Central memory CD8-positive, alpha-beta T cell (primary cell): Measurements from ENCODE around the gene NNAT.
A peak's percentile ranks its signal among the peaks of the same experiment; 100 is the strongest.
"Not testable (repeated sequence)": the region's sequence is repeated elsewhere in the genome, so short reads cannot be mapped to it uniquely, and the experiment has no call there.

Experiments
- ATAC-seq: fragments of 150-1000 bp; cut with Tn5 transposase; replicated peaks from 2 replicates; pipeline ENCODE4 v1.10.0; 2022; ENCODE audit warnings: mild to moderate bottlenecking, moderate FRiP score, moderate number of reproducible peaks; ENCODE audit not compliant: poor library complexity, severe bottlenecking; ENCODE audit errors: extremely low read depth
- DNase-seq, 2 donors: peaks; one replicate each; pipeline ENCODE4 v3.0.0; 2021; ENCODE audit warnings: low spot score in 2 of 2
- H3K27ac Mint-ChIP-seq: one replicate; pipeline ENCODE4 v1.8.0; 2022; ENCODE audit warnings: low read depth, mild to moderate bottlenecking, moderate library complexity, mixed read lengths
- H3K27me3 Mint-ChIP-seq: one replicate; pipeline ENCODE4 v1.8.0; 2022; ENCODE audit warnings: mixed read lengths
- H3K36me3 Mint-ChIP-seq: one replicate; pipeline ENCODE4 v1.8.0; 2022; ENCODE audit warnings: mild to moderate bottlenecking, moderate library complexity, mixed read lengths; ENCODE audit not compliant: insufficient read depth
- H3K4me1 Mint-ChIP-seq: one replicate; pipeline ENCODE4 v1.8.0; 2022; ENCODE audit warnings: mixed read lengths
- H3K4me3 Mint-ChIP-seq: one replicate; pipeline ENCODE4 v1.8.0; 2022; ENCODE audit warnings: mild to moderate bottlenecking, moderate library complexity, mixed read lengths
- H3K9me3 Mint-ChIP-seq: one replicate; pipeline ENCODE4 v1.8.0; 2022; ENCODE audit warnings: mixed read lengths

NNAT gene

GRCh38 chr20:37529214-37529967 lies 8.3 kb downstream of the NNAT start:
- H3K4me3 Mint-ChIP-seq = no peak overlapping the region
- no peaks in the 10 kb centered on the region for H3K27me3 Mint-ChIP-seq
- no peaks in the 10 kb centered on the region for H3K9me3 Mint-ChIP-seq
- peaks cover 38% of the 10 kb centered on the region for H3K4me1 Mint-ChIP-seq
- H3K27ac Mint-ChIP-seq = peak overlapping the region; percentile 100
- DNase-seq = no peak
- peaks cover 10% of the 10 kb centered on the region for H3K36me3 Mint-ChIP-seq
- no peak for ATAC-seq

GRCh38 chr20:37529968-37530600 lies 9.0 kb downstream of the NNAT start:
- no peaks in the 10 kb centered on the region for H3K27me3 Mint-ChIP-seq
- ATAC-seq = no peak
- no peak overlapping the region for H3K27ac Mint-ChIP-seq
- H3K36me3 Mint-ChIP-seq = peaks cover 13% of the 10 kb centered on the region
- peaks cover 37% of the 10 kb centered on the region for H3K4me1 Mint-ChIP-seq
- DNase-seq = no peak
- no peak overlapping the region for H3K4me3 Mint-ChIP-seq
- H3K9me3 Mint-ChIP-seq = no peaks in the 10 kb centered on the region

- no peaks in the 10 kb centered on the region for H3K9me3 Mint-ChIP-seq
- no peak overlapping the region for H3K27ac Mint-ChIP-seq
- peaks cover 31% of the 10 kb centered on the region for H3K4me1 Mint-ChIP-seq
- peaks cover 11% of the 10 kb centered on the region for H3K36me3 Mint-ChIP-seq
- no peaks in the 10 kb centered on the region for H3K27me3 Mint-ChIP-seq
- ATAC-seq (no peak), DNase-seq (no peak)
- H3K4me3 Mint-ChIP-seq = no peak overlapping the region
Observed at GRCh38 chr20:37530696-37531095, 9.6 kb downstream of the NNAT start.

- Mint-ChIP-seq H3K4me1 (peaks cover 19% of the 10 kb centered on the region), H3K27me3 (peaks cover 5% of the 10 kb centered on the region), H3K27ac (no peak overlapping the region), H3K36me3 (peaks cover 7% of the 10 kb centered on the region), H3K4me3 (no peak overlapping the region), H3K9me3 (no peaks in the 10 kb centered on the region)
- no peak for DNase-seq
- ATAC-seq = no peak
Observed at GRCh38 chr20:37531856-37532255, 10.8 kb downstream of the NNAT start.

GRCh38 chr20:37533154-37533715 lies 12.2 kb downstream of the NNAT start:
- DNase-seq (no peak), ATAC-seq (no peak)

GRCh38 chr20:37534401-37535157 lies 13.5 kb downstream of the NNAT start:
- no peak overlapping the region for H3K4me3 Mint-ChIP-seq
- H3K9me3 Mint-ChIP-seq = no peaks in the 10 kb centered on the region
- peaks cover 3% of the 10 kb centered on the region for H3K36me3 Mint-ChIP-seq
- H3K27ac Mint-ChIP-seq = no peak overlapping the region
- ATAC-seq (peak; percentile 97), DNase-seq (peak in 1 of 2 donors; percentile 61)
- peaks cover 7% of the 10 kb centered on the region for H3K4me1 Mint-ChIP-seq
- peaks cover 21% of the 10 kb centered on the region for H3K27me3 Mint-ChIP-seq

More at GRCh38 chr20:37533154-37533715, 12.2 kb downstream of the NNAT start:
- Mint-ChIP-seq H3K27me3 (peaks cover 15% of the 10 kb centered on the region), H3K9me3 (no peaks in the 10 kb centered on the region), H3K36me3 (peaks cover 3% of the 10 kb centered on the region), H3K4me3 (no peak overlapping the region), H3K27ac (no peak overlapping the region), H3K4me1 (peaks cover 13% of the 10 kb centered on the region)

GRCh38 chr20:37535443-37536132 lies 14.5 kb downstream of the NNAT start:
- H3K27ac Mint-ChIP-seq = no peak overlapping the region
- no peaks in the 10 kb centered on the region for H3K9me3 Mint-ChIP-seq
- H3K4me1 Mint-ChIP-seq = peaks cover 7% of the 10 kb centered on the region

GRCh38 chr20:37537505-37537904 lies 16.5 kb downstream of the NNAT start:
- Mint-ChIP-seq H3K27ac (no peak overlapping the region), H3K4me3 (no peak overlapping the region), H3K36me3 (peaks cover 3% of the 10 kb centered on the region), H3K4me1 (peaks cover 7% of the 10 kb centered on the region), H3K9me3 (no peaks in the 10 kb centered on the region), H3K27me3 (peaks cover 21% of the 10 kb centered on the region)
- ATAC-seq (no peak), DNase-seq (no peak)

More at GRCh38 chr20:37535443-37536132, 14.5 kb downstream of the NNAT start:
- ATAC-seq = no peak
- Mint-ChIP-seq H3K27me3 (peaks cover 21% of the 10 kb centered on the region), H3K36me3 (peaks cover 3% of the 10 kb centered on the region), H3K4me3 (no peak overlapping the region)
- DNase-seq = no peak

GRCh38 chr20:37538003-37538402 lies 17.0 kb downstream of the NNAT start:
- no peak for DNase-seq
- Mint-ChIP-seq H3K4me3 (no peak overlapping the region), H3K4me1 (peaks cover 7% of the 10 kb centered on the region), H3K27me3 (peaks cover 21% of the 10 kb centered on the region), H3K36me3 (peaks cover 3% of the 10 kb centered on the region), H3K27ac (no peak overlapping the region), H3K9me3 (no peaks in the 10 kb centered on the region)
- no peak for ATAC-seq

GRCh38 chr20:37539424-37539823 lies 18.4 kb downstream of the NNAT start:
- DNase-seq = no peak
- Mint-ChIP-seq H3K9me3 (no peaks in the 10 kb centered on the region), H3K36me3 (peaks cover 3% of the 10 kb centered on the region), H3K4me3 (no peak overlapping the region), H3K27me3 (peaks cover 21% of the 10 kb centered on the region), H3K27ac (no peak overlapping the region), H3K4me1 (peaks cover 5% of the 10 kb centered on the region)
- ATAC-seq = no peak

- Mint-ChIP-seq H3K4me3 (no peak overlapping the region), H3K27me3 (peaks cover 21% of the 10 kb centered on the region), H3K27ac (no peak overlapping the region), H3K9me3 (no peaks in the 10 kb centered on the region), H3K4me1 (no peaks in the 10 kb centered on the region), H3K36me3 (no peaks in the 10 kb centered on the region)
- DNase-seq (no peak), ATAC-seq (no peak)
Observed at GRCh38 chr20:37540001-37540400, 19.0 kb downstream of the NNAT start.

- H3K36me3 Mint-ChIP-seq, H3K9me3 Mint-ChIP-seq, ATAC-seq, H3K27ac Mint-ChIP-seq, H3K4me1 Mint-ChIP-seq, H3K4me3 Mint-ChIP-seq, DNase-seq: not testable (repeated sequence)
- H3K27me3 Mint-ChIP-seq = peaks cover 21% of the 10 kb centered on the region
Observed at GRCh38 chr20:37540838-37541237, 19.8 kb downstream of the NNAT start.
